Measurements from ENCODE around the gene THEM5.
"Not testable (repeated sequence)": the region's sequence is repeated elsewhere in the genome, so short reads cannot be mapped to it uniquely, and the experiment has no call there.

THEM5 gene, protein sequence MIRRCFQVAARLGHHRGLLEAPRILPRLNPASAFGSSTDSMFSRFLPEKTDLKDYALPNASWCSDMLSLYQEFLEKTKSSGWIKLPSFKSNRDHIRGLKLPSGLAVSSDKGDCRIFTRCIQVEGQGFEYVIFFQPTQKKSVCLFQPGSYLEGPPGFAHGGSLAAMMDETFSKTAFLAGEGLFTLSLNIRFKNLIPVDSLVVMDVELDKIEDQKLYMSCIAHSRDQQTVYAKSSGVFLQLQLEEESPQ

DNA sequence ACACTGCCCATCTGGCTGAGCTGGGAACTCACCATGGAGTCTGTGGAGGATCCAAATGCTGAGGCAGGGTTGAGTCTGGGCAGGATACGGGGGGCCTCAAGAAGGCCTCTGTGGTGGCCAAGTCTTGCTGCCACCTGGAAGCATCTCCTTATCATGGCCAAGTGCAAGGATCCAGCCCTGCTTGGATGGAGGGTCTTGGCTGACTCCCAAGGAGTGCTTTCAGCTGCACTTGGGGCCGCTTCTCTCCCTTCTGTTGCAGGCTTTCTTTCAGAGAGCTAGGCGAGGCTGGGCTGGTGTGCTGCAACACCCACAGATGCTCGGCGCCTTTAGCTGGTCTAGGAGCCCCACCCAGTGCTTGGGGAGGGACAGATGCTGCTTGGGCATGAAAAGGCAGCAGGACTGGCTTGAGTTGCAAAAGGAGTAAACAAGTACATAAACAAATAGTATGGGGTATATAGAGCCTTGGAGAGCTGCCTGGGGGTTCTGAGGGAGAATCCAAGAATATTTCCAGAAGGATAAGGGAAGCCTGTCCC lies at the start of gene THEM5:
Gene THEM5, minus strand, starts transcription at position 302 of the 533 bp plus-strand sequence. Its CDS starts 147 bp downstream, at position 155.
- DNase-seq (ENCODE audit: low read depth in 2 of 2), result no peak

DNA sequence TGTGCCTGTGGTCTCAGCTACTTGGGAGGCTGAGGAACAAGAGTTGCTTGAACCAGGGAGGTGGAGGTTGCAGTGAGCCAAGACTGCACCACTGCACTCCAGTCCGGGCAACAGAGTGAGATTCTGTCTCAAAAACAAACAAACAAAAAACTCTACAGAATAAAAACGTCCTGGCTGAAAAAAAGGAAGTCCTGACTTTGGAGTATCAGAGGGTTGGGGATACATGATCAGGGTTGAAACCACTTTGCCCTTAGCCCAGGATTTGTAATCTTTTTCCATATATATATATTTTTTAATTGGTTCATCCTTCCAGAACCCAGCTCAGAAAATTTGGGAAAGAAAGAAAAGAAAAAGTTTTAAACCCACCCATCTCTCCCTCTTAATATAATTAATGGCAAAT lies 49.3 kb upstream of the THEM5 start:
- DNase-seq (ENCODE audit: low read depth in 2 of 2), result no peak

DNA sequence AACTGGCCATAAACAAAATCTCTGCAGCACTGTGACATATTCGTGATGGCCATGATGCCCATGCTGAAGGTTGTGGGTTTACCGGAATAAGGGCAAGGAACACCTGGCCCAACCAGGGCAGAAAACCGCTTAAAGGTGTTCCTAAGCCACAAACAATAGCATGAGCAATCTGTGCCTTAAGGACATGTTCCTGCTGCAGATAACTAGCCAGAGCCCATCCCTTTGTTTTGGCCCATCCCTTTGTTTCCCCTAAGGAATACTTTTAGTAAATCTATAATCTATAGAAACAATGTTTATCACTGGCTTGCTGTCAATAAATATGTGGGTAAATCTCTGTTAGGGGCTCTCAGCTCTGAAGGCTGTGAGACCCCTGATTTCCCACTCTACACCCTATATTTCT lies 47.3 kb upstream of the THEM5 start:
- not testable (repeated sequence) for DNase-seq (ENCODE audit: low read depth in 2 of 2)

DNA sequence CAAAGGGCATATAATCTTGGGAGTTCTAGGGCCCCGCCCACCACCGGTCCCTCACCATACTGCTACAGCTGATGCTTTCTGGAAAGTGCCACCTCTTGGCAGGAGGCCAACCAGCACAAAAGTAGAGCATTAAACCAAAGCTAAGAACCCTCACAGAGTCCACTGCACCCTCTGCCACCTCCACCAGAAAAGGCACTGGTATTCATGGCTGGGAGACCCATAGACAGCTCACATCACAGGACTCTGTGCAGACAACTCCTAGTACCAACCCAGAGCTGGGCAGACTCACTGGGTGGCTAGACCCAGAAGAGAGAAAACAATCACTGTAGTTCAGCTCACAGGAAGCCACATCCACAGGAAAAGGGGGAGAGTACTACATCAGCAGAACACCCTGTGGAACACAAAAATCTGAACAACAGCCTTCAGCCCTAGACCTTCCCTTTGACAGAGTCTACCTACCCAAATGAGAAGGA lies 45.0 kb upstream of the THEM5 start:
- DNase-seq (ENCODE audit: low read depth in 2 of 2), result peak in 1 of 2 donors; percentile 20

DNA sequence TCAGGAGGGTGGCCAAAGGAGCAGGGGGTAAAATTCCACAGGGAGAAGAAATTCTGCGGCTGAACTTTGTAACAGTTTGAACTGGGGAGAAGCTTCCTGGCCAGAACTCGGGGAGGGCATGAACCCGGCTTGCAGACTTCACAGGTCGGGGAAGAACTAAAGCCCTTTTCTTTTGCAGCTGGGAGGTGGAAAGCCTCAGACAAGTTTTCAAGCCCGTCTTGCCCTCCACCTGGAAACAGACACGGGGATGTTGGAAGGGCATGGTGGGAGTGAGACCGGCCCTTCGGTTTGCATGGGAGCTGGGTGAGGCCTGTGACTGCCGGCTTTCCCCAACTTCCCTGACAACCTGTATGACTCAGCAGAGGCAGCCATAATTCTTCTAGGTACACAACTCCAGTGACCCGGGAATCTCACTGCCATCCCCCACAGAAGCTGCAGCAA lies 44.5 kb upstream of the THEM5 start:
- no peak for DNase-seq (ENCODE audit: low read depth in 2 of 2)

DNA sequence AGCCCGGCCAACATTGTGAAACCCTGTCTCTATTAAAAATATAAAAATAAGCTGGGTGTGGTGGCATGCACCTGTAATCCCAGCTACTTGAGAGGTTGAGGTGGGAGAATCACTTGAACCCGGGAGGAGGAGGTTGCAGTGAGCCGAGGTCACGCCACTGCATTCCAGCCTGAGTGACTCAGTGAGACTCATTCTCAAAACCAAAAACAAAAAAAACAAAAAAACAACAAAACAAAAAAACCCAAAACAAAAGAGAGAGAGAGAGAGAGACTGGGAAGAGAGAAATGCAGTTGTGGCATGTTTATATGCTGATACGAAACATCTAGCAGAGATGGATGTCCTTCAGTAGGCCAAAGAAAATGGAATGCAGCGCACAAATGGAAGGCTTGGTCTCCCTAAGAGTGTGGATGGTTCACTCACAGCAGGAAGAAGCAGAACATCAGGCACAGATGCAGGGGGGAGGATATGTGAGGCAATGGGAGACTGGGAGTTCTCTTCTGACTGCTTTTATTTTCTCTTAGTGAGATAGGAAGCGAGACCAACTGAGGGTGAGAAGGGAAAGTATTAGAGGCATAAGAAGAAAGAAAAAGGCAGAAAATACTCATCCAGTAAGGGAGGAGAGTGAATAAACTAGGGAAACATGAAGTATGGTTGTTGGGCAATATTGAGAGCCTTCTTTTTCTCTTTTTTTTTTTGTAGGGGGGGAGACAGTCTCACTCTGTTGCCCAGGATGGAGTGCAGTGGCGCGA lies 39.8 kb upstream of the THEM5 start:
- DNase-seq (ENCODE audit: low read depth in 2 of 2), result no peak

DNA sequence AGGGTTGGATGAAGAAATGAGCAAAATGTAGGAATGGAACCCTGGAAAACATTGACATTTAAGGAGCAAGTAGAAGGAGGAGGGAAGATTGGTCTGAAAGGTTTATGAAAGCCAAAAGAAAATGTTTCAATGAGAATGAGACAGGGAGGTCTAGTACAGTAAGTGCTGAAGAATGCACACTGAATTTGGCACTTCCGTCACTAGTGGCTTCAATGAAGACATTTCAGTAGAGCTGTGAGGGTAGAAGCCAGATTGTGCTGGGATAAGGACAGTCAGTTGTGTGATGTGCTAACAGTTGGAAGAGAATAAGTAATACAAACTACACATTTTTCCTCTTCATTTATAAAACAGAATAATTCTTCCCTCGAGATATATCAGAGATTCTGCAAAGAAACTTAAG lies 38.7 kb upstream of the THEM5 start:
- no peak for DNase-seq (ENCODE audit: low read depth in 2 of 2)

DNA sequence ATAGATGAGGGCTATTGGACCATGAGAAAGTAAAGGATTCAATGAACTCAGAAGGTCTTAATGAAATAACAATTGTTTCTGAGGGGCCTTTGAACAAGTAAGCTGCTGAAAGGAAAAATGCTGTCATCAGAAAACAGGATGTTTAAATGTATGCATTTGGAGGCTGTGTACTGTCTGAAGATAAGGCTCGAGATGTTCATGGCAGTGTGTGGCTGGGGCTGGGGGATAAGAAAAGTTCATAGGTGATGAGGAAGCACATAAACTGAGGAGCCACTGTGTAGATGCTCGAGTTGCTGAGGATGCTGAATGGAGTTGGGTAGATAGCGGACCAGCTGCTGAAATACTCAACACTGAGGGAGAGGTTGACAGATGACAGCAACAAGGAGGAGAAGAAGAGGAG lies 38.0 kb upstream of the THEM5 start:
- DNase-seq (ENCODE audit: low read depth in 2 of 2), result no peak

DNA sequence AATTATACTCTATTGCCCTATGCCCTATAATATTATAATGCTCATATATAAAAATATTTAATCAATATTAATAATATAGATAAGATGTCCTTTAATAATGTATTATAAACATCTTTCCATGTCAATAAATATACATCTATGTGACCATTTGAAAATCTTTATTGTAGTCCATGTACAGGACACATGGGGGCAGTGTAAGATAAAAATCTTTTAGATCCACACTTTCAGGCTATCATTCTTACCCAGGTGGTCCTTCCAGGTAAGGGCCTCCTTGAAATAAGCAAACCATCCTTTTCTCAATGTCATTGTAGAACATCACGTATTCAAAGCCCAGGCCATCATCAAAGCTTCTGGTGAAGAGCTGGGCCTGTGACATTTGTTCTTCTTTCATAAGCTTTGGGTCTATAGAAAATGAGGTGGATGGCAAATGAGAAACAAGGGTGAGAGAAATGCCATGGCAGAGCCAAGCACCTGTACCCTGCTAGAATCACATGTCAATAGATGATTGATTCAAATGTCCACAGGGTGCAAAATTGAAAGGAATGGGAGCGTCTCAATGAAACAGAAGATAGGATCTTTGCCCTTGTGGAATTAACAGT lies 35.6 kb upstream of the THEM5 start:
- DNase-seq (ENCODE audit: low read depth in 2 of 2), result no peak

DNA sequence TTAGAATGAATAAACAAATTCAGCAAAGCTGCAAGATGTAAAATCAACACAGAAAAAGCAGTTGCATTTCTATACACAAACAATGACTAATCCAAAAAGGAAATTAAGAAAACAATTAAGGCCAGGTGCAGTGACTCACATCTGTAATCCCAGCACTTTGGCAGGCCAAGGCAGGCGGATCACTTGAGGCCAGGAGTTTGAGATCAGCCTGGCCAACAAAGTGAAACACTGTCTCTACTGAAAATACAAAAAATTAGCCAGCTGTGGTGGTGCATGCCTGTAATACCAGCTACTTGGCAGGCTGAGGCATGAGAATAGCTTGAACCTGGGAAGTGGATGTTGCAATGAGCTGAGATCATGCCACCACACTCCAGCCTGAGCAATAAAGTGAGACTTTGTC lies 33.5 kb upstream of the THEM5 start:
- no peak for DNase-seq (ENCODE audit: low read depth in 2 of 2)

DNA sequence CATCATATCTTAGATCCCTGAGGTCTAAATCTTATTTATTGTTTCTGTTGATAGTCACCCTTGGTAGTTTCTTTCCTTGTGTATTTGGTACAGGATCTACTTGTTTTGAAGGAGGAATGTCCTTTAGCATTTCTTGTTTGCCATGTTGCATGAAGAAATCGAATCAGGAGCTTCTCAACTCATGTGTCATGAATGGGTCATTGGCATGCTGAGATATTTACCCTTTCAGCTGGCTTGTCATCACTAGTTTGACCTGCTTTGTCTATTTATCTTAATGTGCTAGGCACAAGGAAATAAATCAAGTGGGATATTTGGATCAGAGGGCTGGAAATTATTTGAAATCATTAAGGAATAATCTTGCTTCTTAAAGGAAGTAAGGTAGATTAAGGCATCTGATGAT lies 32.0 kb upstream of the THEM5 start:
- no peak for DNase-seq (ENCODE audit: low read depth in 2 of 2)

DNA sequence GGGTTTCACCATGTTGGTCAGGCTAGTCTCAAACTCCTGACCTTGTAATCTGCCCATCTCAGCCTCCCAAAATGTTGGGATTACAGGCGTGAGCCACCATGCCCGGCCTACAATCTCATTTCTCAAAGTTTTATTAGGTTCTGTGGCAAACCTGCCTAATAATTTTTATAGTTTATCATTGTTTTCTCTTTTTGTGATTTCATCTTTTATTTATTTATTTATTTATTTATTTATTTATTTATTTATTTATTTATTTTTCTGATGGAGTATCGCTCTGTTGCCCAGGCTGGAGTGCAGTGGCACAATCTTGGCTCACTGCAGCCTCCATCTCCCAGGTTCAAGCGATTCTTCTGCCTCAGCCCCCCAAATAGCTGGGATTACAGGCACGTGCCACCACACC lies 31.4 kb upstream of the THEM5 start:
- not testable (repeated sequence) for DNase-seq (ENCODE audit: low read depth in 2 of 2)

DNA sequence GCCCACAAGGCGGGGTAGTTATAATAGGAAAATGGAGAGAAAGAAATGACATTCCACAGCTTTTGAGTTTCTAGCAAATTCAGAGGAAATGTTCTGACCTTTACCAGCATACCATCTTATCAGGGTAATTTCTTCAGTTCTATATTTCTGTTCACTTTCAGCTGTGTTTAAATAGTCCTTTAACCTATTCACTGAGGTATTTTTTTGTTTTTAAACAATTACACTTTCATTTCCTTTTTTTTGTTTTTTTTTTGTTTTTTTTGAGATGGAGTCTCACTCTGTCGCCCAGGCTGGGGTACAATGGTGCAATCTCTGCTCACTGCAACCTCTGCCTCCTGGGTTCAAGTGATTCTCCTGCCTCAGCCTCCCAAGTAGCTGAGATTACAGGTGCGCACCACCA lies 30.9 kb upstream of the THEM5 start:
- not testable (repeated sequence) for DNase-seq (ENCODE audit: low read depth in 2 of 2)

DNA sequence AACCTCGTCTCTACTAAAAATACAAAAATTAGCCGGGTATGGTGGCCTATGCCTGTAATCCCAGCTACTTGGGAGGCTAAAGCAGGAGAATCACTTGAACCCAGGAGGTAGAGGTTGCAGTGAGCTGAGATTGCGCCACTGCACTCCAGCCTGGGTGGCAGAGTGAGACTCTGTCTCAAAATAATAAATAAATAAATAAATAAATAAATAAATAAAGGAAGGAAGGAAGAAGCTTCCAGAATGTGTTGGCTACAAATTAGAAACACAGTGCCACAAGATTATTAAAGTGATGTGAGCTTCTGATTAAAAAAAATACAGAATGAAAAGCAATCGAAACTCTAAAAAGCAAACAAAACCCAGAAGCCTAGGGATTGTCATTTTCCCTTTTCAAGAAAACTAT lies 30.4 kb upstream of the THEM5 start:
- DNase-seq (ENCODE audit: low read depth in 2 of 2), result not testable (repeated sequence)

DNA sequence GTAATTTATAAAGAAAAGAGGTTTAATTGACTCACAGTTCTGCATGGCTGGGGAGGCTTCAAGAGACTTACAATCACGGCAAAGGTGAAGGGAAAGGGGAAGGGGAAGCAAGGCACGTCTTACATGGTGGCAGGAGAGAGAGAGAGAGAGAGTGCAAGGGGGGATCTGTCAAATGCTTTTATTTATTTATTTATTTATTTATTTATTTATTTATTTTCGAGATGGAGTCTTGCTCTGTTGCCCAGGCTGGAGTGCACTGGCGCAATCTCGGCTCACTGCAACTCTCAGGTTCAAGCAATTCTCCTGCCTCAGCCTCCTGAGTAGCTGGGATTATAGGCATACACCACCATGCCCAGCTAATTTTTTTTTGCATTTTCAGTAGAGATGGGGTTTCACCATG lies 29.4 kb upstream of the THEM5 start:
- not testable (repeated sequence) for DNase-seq (ENCODE audit: low read depth in 2 of 2)

DNA sequence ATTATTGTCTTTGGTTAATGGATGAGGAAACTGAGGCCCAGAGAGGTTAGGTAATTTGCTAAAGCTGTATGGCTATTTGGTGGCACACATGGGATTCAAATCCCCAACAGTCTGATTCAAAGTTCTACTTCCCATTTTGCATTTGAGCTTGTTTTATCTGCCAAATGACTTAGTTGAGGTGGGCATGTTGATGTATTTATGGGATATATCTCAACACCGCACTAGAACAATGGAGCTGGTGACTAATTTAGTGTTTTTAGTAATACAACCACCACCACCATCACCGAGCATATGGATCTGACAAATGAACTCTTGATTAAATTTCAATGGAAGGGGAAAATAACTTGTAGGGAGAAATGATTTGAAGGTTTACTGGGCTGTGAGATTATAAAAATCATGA lies 29.0 kb upstream of the THEM5 start:
- no peak for DNase-seq (ENCODE audit: low read depth in 2 of 2)

DNA sequence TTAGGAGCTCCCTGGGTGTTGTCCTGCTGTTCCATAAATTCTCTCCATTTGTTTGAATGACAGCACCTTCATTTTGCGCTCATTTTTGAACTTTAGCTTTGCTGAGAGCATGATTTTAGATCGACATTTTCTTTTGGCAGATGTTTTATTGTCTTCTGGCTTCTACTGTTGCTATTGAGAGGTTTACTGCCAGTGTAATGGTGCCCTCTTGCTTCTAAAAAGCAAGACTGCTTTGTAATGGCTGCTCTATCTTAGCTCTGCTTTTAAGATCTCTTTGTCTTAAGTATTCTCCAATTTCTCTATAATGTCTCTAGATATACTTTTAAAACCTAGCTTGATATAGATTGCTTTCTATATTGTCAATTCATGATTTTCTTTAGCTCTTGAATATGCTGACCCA lies 28.0 kb upstream of the THEM5 start:
- no peak for DNase-seq (ENCODE audit: low read depth in 2 of 2)

DNA sequence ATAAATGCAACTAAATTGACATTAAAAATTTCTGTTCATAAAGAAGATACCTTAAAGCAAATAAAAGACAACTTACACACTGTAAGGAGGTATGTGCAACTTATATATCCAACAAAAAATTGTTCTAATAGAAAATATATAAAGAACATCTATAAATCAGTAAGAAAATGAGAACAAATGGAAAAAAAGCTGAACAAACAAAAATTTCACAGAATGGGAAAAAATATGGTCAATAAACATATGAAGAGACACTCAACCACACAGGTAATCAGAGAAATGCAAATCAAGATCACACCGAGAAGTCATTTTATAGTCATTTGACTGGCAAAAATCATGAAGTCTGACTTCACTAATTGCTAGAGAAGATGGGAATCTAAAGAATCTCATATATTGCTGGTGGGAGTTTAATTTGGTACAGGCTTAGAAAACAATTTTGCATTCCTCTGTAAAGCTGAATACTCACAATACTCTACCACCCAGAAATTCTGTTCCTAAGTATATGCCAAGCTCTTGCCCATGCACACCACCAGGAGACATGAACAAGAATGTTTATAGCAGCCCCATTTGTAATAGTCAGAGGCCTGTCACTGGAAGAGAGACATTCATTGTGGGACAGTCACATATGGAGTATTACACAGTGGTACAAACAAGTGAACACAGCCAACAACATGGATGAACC lies 22.0 kb upstream of the THEM5 start:
- DNase-seq (ENCODE audit: low read depth in 2 of 2), result no peak

DNA sequence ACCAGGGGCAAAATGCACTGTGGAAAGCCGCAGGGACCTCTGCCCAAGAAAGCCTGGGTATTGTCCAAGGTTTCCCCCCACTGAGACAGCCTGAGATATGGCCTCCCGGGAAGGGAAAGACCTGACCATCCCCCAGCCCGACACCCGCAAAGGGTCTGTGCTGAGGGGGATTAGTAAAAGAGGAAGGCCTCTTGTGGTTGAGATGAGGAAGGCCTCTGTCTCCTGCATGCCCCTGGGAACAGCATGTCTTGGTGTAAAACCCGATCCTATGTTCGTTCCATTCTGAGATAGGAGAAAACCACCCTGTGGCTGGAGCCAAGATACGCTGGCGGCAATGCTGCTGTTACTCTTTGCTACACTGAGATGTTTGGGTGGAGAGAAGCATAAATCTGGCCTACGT lies 19.3 kb upstream of the THEM5 start:
- DNase-seq (ENCODE audit: low read depth in 2 of 2), result not testable (repeated sequence)

DNA sequence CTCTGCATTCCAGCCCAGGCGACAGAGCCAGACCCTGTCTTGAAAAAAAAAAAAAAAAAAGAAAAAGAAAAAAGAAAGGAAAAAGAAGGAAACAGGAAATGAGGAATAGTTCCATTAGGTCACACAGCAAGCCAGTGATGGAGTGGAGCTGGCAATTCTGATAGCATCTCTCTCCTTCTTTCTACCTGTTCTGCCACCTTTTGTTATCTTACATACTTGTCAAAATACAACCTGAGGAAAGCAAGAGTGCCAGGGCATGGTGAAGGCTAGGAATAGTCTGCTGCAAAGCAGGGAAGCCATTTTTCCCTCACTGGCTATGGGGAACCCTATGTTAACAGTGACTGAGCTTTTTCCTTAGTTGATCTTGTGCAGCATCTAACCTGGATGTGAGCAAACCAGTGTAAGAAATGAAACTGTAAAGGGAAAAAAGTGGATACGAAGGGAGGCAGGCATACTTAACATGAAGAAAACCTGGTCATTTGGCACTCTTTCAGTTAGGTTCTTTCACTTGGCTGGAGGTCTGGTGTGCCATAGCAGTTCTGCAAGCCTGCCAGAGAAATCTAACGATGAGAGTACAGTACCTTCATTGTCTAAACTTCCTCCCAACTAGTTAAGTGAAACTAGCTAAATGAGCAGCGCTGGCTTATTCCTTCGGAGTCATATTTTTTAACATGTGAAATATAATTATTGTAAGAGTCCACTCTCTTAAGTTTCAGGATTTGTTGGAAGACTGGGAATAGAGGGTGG lies 17.9 kb upstream of the THEM5 start:
- DNase-seq (ENCODE audit: low read depth in 2 of 2), result no peak

DNA sequence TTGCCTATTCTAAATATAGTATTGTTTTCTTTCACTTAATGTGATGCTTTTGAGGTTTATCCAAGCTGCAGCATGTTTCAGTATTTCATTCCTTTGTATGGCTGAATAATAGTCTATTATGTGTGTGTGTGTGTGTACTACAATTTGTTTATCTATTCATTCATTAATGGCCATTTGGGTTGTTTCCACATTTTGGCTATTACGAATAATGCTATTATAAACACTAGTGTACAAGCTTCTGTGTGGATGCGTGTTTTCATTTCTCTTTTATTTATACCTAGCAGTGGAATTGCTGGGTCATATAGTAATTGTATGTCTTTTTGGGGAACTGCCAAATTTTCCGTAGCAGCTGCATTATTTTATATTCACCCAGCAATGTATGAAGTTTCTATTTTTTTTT lies 15.0 kb upstream of the THEM5 start:
- no peak for DNase-seq (ENCODE audit: low read depth in 2 of 2)
